DLD1 (cell line): ENCODE results near the gene NFXL1.

Source experiments
- in situ Hi-C: cut with HindIII; loops from 2 replicates; pipeline ENCODE4 v1.10.0; 2017; ENCODE audit warnings: low sequenced_read_pairs

Gene NFXL1

GRCh38 chr4:47837094-47837907 is 77.1 kb downstream of the NFXL1 start:
- in situ Hi-C loops = no loop called here

DNA sequence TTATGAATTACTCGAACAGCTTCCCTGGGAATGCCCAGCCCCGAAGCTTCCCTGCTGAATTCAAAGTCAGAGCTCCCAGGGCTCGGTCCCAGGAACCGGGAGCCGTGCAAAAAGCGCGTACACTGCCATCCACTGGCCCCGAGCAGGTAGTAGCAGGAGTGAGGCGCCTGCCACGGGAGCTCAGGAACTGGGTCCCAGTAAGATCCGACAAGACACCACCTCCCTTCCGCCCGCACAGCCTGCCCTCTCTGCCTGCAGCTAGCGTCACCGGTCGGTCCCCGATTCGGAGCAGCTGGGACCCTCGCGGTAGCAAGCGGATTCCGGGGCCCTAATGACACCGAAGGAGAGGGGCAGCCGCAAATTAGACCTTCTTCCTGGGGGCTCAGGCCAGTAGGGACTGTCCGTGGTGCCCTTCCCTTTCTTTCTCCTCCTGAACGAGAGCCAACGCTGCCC is 77.7 kb downstream of the NFXL1 start:
- in situ Hi-C loops = no loop called here

DNA sequence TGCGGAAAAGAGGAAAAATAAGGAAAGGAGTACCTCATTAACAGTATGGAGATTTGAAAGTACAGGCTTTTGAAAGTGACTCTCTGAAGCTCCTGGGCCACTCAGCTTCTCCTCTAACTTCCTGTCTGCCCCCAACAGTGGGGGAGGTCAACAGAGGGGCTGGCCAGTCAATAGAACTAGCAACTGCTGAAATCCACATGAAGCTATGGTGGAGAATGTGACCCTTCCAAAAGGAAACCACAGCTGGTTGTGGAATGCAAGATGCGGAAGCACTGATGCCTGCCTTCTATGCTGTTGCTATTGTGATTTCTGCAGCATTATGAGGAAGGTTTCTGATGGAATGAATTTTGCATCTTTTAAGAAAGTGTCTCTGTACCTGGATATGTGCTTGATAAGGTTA is 78.9 kb downstream of the NFXL1 start:
- in situ Hi-C loops = no loop called here

DNA sequence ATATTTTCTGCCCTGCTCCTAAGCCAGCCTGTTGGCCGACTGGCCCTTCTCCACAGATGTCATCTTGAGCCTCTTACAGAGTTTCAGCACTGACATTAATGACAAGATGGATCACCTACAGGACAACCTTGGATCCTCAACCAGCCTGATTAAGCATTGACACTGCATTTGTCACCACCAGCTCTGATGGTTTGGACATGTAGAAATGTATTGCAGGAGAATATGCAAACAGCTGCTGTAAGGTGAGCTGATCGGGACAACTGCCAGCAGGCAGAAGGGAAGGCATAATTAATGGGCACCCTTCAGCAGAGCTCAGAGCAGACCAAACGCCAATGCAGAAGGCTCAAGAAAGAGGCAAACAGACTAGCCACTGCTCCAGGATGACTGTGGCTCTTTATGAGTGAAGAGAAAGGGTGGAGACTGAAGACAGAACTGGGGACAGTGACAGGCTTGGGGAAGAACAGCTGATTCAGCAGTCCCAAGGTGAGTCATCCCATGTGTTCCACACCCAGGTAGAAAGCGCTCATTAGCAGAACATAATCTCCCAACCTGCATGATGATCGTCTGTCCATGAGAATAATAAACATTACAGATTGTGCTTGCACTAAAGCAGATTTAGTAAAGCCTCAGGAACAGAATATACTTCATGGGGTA is 83.2 kb downstream of the NFXL1 start:
- in situ Hi-C loops = no loop called here

GRCh38 chr4:47830265-47831025 is 83.9 kb downstream of the NFXL1 start:
- in situ Hi-C loops = no loop called here

DNA sequence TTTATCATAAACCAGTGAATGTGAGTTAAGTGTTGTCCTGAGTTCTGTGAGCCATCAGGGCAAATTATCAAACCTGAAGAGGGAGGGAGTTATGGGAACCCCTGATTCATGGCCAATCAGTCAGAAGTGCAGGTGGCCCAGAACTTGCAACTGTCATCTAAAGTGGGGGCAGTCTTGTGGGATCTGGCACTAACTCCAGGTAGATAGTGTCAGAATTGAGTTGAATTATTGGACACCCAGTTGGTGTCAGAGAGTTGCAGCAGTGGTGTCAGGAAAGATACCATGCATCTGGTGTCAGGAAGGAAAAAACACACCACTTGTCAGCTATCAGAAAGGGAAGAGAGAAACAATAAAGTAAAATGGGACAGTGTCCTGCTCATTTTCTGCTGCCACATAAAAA is 84.9 kb downstream of the NFXL1 start:
- in situ Hi-C loops = no loop called here

GRCh38 chr4:47827343-47828047 is 86.9 kb downstream of the NFXL1 start:
- in situ Hi-C loops = no loop called here

DNA sequence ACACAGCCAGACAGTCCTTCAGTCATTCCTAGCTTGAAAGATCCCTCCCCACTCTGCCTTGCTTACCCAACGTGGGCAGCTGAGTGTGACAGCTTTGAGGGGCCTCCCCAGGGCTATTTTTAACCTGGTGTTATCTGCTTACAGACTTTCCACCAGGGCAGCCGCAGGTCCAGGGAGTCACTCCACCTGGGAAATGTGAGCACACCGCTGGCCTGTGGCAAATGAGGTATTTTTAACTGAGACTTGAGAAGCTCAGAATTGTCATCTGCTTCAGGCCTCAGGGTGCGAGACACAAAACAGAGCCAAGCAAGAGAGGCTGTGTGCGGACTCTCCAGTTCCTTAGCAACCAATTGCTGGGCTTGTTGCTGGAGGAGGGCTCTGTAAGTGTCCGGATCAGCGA is 89.5 kb downstream of the NFXL1 start:
- in situ Hi-C loops = no loop called here

DNA sequence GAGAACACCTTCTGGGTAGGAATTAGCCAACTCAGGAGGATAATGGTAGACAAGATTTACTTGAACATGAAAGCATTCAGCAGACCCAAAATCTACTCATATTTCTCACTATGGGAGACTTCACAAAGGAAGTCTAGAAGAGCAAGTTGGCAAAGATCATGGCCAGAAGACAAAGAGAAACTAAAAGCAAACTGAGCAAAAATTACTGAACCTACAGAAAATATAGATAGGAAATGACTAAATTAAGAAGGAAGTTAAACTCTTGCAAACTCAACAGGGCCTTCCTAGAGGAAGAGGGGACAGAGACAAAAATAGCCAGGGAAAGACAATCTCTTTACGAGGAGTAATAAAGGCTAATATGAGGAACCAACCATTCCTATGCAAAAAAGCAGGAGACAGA is 95.2 kb downstream of the NFXL1 start:
- in situ Hi-C loops = no loop called here

DNA sequence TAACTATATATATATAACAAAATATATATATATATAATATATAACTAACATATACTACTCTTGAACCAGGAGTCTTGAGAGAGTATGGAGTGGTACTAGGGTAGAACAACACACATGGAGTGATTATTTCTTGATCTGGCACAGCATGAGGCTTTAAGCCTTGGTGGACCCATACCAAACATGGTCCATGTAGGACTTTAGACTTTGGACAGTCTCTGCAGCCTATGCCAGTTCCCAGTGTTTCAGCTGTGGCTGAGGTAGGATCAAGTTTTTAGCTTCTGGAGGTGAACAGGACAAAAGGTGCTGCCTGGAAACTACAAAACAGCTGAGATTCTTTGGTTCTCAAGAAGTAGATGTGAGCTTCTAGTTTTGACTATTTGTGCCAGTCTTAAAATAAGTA is 97.1 kb downstream of the NFXL1 start:
- in situ Hi-C loops = no loop called here

GRCh38 chr4:47816748-47817147 is 97.6 kb downstream of the NFXL1 start:
- in situ Hi-C loops = no loop called here

GRCh38 chr4:47814618-47815295 is 99.6 kb downstream of the NFXL1 start:
- in situ Hi-C loops = no loop called here

GRCh38 chr4:47809654-47810203 is 104.7 kb downstream of the NFXL1 start:
- in situ Hi-C loops = no loop called here

DNA sequence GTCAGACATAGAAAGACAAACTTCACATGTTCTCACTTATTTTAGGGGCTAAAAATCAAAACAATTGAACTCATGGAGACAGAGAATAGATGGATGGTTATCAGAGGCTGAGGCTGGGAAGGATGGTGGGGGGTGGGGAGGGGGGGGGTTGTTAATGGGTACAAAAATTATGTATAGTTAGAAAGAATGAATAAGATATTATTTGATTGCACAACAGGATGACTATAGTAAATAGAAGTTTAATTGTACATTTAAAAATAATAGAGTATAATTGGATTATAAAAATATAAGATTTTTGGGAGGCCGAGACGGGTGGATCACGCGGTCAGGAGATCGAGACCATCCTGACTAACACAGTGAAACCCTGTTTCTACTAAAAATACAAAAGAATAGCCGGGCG is 109.8 kb downstream of the NFXL1 start:
- in situ Hi-C loops = no loop called here

DNA sequence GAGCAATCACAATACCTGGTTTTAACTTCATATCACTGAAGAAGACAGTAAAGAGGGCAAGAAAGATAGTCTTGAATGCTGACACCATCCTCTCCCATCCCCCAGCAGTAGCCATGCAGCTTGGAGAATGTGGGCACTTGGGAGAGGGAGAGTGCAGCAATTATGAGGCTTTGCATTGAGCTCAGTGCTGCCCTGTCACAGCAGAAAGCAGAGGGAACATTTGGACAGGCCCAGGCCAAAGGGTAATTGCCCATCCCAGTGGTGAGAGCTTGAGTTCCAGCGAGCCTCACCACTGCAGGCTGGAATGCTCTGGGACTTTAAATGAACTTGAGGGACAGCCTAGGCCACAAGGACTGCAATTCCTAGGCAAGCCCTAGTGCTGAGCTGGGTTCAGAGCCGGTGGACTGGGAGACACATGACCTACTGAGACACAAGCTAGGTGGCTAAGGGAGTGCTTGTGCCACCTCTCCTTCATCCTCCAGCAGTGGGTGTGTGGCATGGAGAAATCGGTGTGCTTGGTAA is 112.8 kb downstream of the NFXL1 start:
- in situ Hi-C loops = no loop called here

DNA sequence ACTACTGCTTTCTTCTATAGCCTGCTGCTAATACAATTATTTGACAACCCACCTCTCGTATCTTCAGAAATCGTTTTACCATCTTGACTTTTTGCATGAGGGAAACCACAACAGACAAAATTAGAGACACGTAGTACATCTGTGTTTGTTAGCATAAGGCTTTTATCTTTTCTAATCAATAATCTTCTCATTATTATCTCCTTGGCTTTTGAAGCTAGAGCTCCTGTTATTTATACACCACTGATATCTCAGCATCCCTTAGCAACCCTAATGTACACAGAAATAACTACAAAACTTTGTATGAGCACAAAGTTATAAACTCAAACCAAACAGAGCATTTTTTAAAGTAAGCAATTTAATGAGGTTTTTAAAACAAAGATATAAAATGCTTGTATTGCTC is 116.2 kb downstream of the NFXL1 start:
- in situ Hi-C loops = no loop called here
